Cardiac fibroblast (primary cell): ENCODE results near the gene RWDD4.

Source experiments
- DNase-seq, 2 donors: peaks; one replicate each; pipeline versions ENCODE4 v3.0.0 to v3.0.0-alpha.2; 2010; ENCODE audit warnings: low read depth in 2 of 2
- H3K4me3 ChIP-seq, 2 donors: replicated peaks in 1 of 2; 1 replicate in 1 of 2; 2 replicates in 1 of 2; pipeline ENCODE4 v1.5.1; 2011; ENCODE audit warnings: low read depth in 2 of 2, low read length in 2 of 2, mild to moderate bottlenecking in 2 of 2, moderate library complexity in 1 of 2
- CTCF ChIP-seq: IDR thresholded peaks from one replicate; pipeline ENCODE4 v1.5.1; 2011; ENCODE audit warnings: low read depth, mild to moderate bottlenecking, low read length, inconsistent platforms

The RWDD4 gene

GRCh38 chr4:183636923-183637322 is 22.1 kb downstream of the RWDD4 start:
- TF ChIP-seq CTCF, result no peak
- H3K4me3 ChIP-seq, result no peak overlapping the region
- peak in 1 of 2 donors; percentile 43 for DNase-seq

- no peak overlapping the region for H3K4me3 ChIP-seq
- DNase-seq, result no peak
- TF ChIP-seq CTCF, result no peak
Measured at GRCh38 chr4:183636503-183636902, 22.5 kb downstream of the RWDD4 start.

- no peak for TF ChIP-seq CTCF
- no peak overlapping the region for H3K4me3 ChIP-seq
- DNase-seq, result no peak
Measured at GRCh38 chr4:183635741-183636140, 23.2 kb downstream of the RWDD4 start.

DNA sequence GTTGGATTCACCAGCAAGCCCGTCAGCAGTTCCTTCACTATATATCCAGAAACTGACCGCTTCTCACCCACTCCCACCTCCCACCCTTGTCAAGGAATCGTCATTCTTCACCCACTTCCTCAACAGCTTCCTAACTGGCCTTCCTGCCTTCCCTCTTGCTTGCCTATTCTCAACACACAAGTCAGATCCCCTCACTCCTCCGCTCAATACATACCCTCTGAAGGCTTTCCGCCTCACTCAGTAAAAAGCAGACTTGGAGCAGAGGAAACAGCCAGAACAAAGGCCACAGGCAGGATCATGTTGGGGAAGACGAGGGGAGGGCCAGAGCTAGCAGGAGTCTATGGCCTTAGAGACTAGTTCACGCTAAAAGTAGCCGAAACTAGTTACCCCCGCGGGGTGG is 23.7 kb downstream of the RWDD4 start:
- TF ChIP-seq CTCF, result no peak
- DNase-seq, result peak in 1 of 2 donors; percentile 28
- no peak overlapping the region for H3K4me3 ChIP-seq

GRCh38 chr4:183633476-183634400 is 25.2 kb downstream of the RWDD4 start:
- TF ChIP-seq CTCF, result no peak
- no peak for DNase-seq
- no peak overlapping the region for H3K4me3 ChIP-seq

DNA sequence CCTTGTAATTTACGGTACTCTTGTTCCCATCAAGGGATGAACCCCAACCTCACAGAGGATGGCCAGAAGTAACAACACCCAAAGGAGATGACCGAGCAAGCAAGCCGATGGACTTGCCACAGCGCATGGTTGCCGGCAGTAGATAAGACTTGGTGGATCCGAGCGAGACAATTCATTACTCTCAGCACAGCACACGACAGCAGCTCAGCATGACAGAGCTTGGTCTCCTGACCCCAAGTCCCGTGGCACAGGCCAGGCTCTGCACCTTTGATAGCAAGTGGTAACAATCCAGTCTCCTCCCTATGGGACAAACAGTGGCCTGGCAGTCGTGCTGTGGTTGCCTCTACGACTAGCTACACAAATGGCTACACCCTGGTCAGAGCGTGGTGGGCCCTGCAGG is 26.3 kb downstream of the RWDD4 start:
- no peak overlapping the region for H3K4me3 ChIP-seq
- no peak for DNase-seq
- TF ChIP-seq CTCF, result no peak
